ENCODE data around the gene TTN. TPM values are rescaled to one million over a fixed set of nuclear protein-coding genes. Genes with fewer than 3 reads are reported as not detected.
A peak's percentile ranks its signal among the peaks of the same experiment; 100 is the strongest.

TTN gene
- total and polyA plus RNA-seq, 2 of the 8 experiments (the other 6 are each of a cell fraction or from before 2014, with no cell fraction given), result 0.30 to 9.7 TPM

- POLR2A ChIA-PET (ENCODE audit: partially characterized antibody), result interaction anchor here (0.9 kb wide), 1 partner anchor 27 kb away, joined by 4 read pairs; the partner anchor contains the start of genes PJVK and PRKRA
- Histone ChIP-seq H3K79me1 (ENCODE audit: low read depth, low read length) (peaks cover 2% of the 10 kb centered on the region; the same call in 1 of the 2 replicates), H3K27ac (ENCODE audit: low read depth, low read length) (no peak overlapping the region), H3K36me3 (ENCODE audit: control insufficient read depth in 2 of 4, insufficient read depth in 4 of 4, low read length in 3 of 4) (no peaks in the 10 kb centered on the region), H3K9me3 (ENCODE audit: insufficient read depth in 2 of 2, low read depth in 1 of 2, low read length in 1 of 2) (no peaks in the 10 kb centered on the region), H3K4me1 (replicated peaks in 1 of 4; ENCODE audit: control insufficient read depth in 3 of 4, insufficient read depth in 4 of 4, low read length in 3 of 4) (peaks cover 0 to 12% (median 4%) of the 10 kb centered on the region in 4 experiments; a peak in 3 of 7 replicates), H2AK5ac (ENCODE audit: low read depth, low read length) (no peak overlapping the region), H3K23ac (ENCODE audit: insufficient read length) (no peak overlapping the region), H3K4ac (replicated peaks; ENCODE audit: insufficient read length, low read depth, low read length) (no peak overlapping the region), H4K8ac (ENCODE audit: extremely low read depth, insufficient read depth, low read length) (no peak overlapping the region), H4K5ac (ENCODE audit: insufficient read length, low read depth, low read length) (no peak overlapping the region), H2BK15ac (ENCODE audit: low read length) (no peak overlapping the region), H2BK5ac (ENCODE audit: low read depth, low read length) (no peak overlapping the region), H3K56ac (replicated peaks; ENCODE audit: insufficient read length, low read depth, low read length) (no peak overlapping the region), H3K27me3 (replicated peaks in 1 of 4; ENCODE audit: control insufficient read depth in 3 of 4, extremely low read depth in 1 of 4, insufficient read depth in 3 of 4, low read length in 3 of 4) (no peaks in the 10 kb centered on the region; a peak in 2 of 7 replicates), H3K4me2 (ENCODE audit: insufficient read depth in 1 of 2, low read depth in 2 of 2, low read length in 2 of 2) (peak overlapping the region; percentile 59 to 92), H2BK120ac (replicated peaks; ENCODE audit: low read depth, low read length) (no peak overlapping the region), H3K18ac (ENCODE audit: extremely low read depth, low read length) (no peak overlapping the region), H2BK20ac (ENCODE audit: low read length) (no peak overlapping the region), H4K91ac (replicated peaks; ENCODE audit: insufficient read length, low read length) (no peak overlapping the region), H2AFZ (ENCODE audit: low read length) (peak overlapping the region; percentile 93), H3K4me3 (ENCODE audit: extremely low read depth in 1 of 4, insufficient read depth in 2 of 4, low read depth in 3 of 4, low read length in 4 of 4) (peak overlapping the region; percentile 62 to 92 (median 80)), H3K14ac (ENCODE audit: insufficient read length) (no peak overlapping the region), H3K9ac (replicated peaks in 1 of 4; ENCODE audit: extremely low read depth in 1 of 4, low read depth in 3 of 4, low read length in 3 of 4) (peak overlapping the region; percentile 65 to 91 (median 74)), H3K23me2 (ENCODE audit: low read depth, low read length) (peaks cover 9% of the 10 kb centered on the region), H2BK12ac (ENCODE audit: low read depth, low read length) (no peak overlapping the region; the same call in 1 of the 2 replicates), H3K79me2 (ENCODE audit: control insufficient read depth in 1 of 2, insufficient read depth in 2 of 2, low read length in 2 of 2) (peaks cover 0 to 18% of the 10 kb centered on the region in 2 experiments; a peak in 2 of 4 replicates), H4K20me1 (replicated peaks in 1 of 2; ENCODE audit: control insufficient read depth in 1 of 2, insufficient read depth in 2 of 2, low read length in 2 of 2) (peaks cover 2 to 3% of the 10 kb centered on the region in 2 experiments)
- no peak for TF ChIP-seq NRF1 (IDR thresholded peaks at IDR 0.05; ENCODE audit: low read depth, low read length)
- no peak for TF ChIP-seq TAF1 (IDR thresholded peaks at IDR 0.05; ENCODE audit: low read depth, low read length)
- no peak for TF ChIP-seq RNF2 (IDR thresholded peaks at IDR 0.05; ENCODE audit: borderline replicate concordance, low read depth, low read length, missing control alignments, poor library complexity, severe bottlenecking)
- TF ChIP-seq SP2 (IDR thresholded peaks at IDR 0.05; ENCODE audit: low read length), result no peak
- no peak for TF ChIP-seq FOSL1 (IDR thresholded peaks at IDR 0.05; ENCODE audit: insufficient read depth, low read depth, low read length)
- no peak for TF ChIP-seq SIN3A (conservative IDR thresholded peaks at IDR 0.05 in 1 of 2, IDR thresholded peaks at IDR 0.05 in 1 of 2; ENCODE audit: low read depth in 1 of 2, low read length in 2 of 2)
- TF ChIP-seq YY1 (IDR thresholded peaks at IDR 0.05; ENCODE audit: low read depth, low read length), result no peak
- no peak for TF ChIP-seq GABPA (IDR thresholded peaks at IDR 0.05; ENCODE audit: borderline replicate concordance, insufficient read depth, low read length)
- no peak for TF ChIP-seq EP300 (IDR thresholded peaks at IDR 0.05; ENCODE audit: borderline replicate concordance in 1 of 2, low read depth in 2 of 2, low read length in 2 of 2)
- TF ChIP-seq POLR2AphosphoS5 (IDR thresholded peaks at IDR 0.05; ENCODE audit: low read depth, low read length), result no peak
- DNase-seq (ENCODE audit: low read depth in 1 of 2, low spot score in 2 of 2), result no peak
- CTCF ChIA-PET (ENCODE audit: partially characterized antibody), result interaction anchor here (0.6 kb wide), 1 partner anchor 252 kb away, joined by 3 read pairs; no protein-coding TSS in a partner anchor
- FAIRE-seq, result no peak
- 6% methylated on average over 10 of the region's 10 CpGs; no CpG with 5 or more reads in 1 of the 2 experiments for WGBS, 2 experiments (ENCODE audit: extremely low coverage in 1 of 2, insufficient coverage in 1 of 2, insufficient read length in 1 of 2, insufficient replicate concordance in 2 of 2, low coverage in 1 of 2, low lambda C conversion rate in 2 of 2, missing lambda C conversion rate in 1 of 2)
These were observed 329.1 kb downstream of the TTN start for GRCh38 chr2:178478130-178478438.

Data from H1 (cell line).